Iris pigment epithelial cell (primary cell): ENCODE results near the gene HEATR1.
A peak's percentile ranks its signal among the peaks of the same experiment; 100 is the strongest.
"Not testable (repeated sequence)": the region's sequence is repeated elsewhere in the genome, so short reads cannot be mapped to it uniquely, and the experiment has no call there.

Source experiments
- DNase-seq: peaks from one replicate; pipeline ENCODE4 v3.0.0-alpha.2; 2011; ENCODE audit warnings: low read depth

HEATR1 gene

GRCh38 chr1:236590553-236591150 is 13.7 kb downstream of the HEATR1 start:
- no peak for DNase-seq

GRCh38 chr1:236589531-236589930 is 14.8 kb downstream of the HEATR1 start:
- no peak for DNase-seq

GRCh38 chr1:236581528-236581927 is 22.8 kb downstream of the HEATR1 start:
- no peak for DNase-seq

GRCh38 chr1:236580404-236580803 is 23.9 kb downstream of the HEATR1 start:
- DNase-seq, result not testable (repeated sequence)

- DNase-seq, result no peak
Measured at GRCh38 chr1:236578661-236579060, 25.7 kb downstream of the HEATR1 start.

GRCh38 chr1:236577041-236577440 is 27.3 kb downstream of the HEATR1 start:
- peak; percentile 5 for DNase-seq

GRCh38 chr1:236576004-236576403 is 28.3 kb downstream of the HEATR1 start:
- DNase-seq, result peak; percentile 87

GRCh38 chr1:236575523-236575922 is 28.8 kb downstream of the HEATR1 start:
- DNase-seq, result peak; percentile 87

GRCh38 chr1:236568285-236568894 is 35.9 kb downstream of the HEATR1 start:
- peak; percentile 7 for DNase-seq

GRCh38 chr1:236565530-236565929 is 38.8 kb downstream of the HEATR1 start:
- DNase-seq, result no peak

GRCh38 chr1:236561976-236562375 is 42.3 kb downstream of the HEATR1 start:
- no peak for DNase-seq

- no peak for DNase-seq
Measured at GRCh38 chr1:236560213-236560771, 44.0 kb downstream of the HEATR1 start.

- no peak for DNase-seq
Measured at GRCh38 chr1:236558846-236559245, 45.5 kb downstream of the HEATR1 start.

- no peak for DNase-seq
Measured at GRCh38 chr1:236558081-236558480, 46.2 kb downstream of the HEATR1 start.

GRCh38 chr1:236556606-236557005 is 47.7 kb downstream of the HEATR1 start:
- no peak for DNase-seq

- DNase-seq, result no peak
Measured at GRCh38 chr1:236553370-236553769, 50.9 kb downstream of the HEATR1 start.

GRCh38 chr1:236552901-236553300 is 51.4 kb downstream of the HEATR1 start:
- DNase-seq, result peak; percentile 43

- no peak for DNase-seq
Measured at GRCh38 chr1:236552096-236552495, 52.2 kb downstream of the HEATR1 start.

GRCh38 chr1:236550961-236551851 is 53.1 kb downstream of the HEATR1 start:
- DNase-seq, result no peak

GRCh38 chr1:236548452-236548851 is 55.9 kb downstream of the HEATR1 start:
- no peak for DNase-seq

GRCh38 chr1:236545621-236546169 is 58.6 kb downstream of the HEATR1 start:
- DNase-seq, result peak; percentile 15

- no peak for DNase-seq
Measured at GRCh38 chr1:236543065-236543669, 61.1 kb downstream of the HEATR1 start.
